SK-N-SH (cell line): ENCODE data around the gene LHX4. TPM values are rescaled to one million over a fixed set of nuclear protein-coding genes. Genes with fewer than 3 reads are reported as not detected.

Source experiments
- CTCF ChIA-PET: fragments of 300-600, 350-600 bp; formaldehyde crosslinking; extraction: SDS; loops from one replicate; lab custom pipeline; 2021; lab: Yijun Ruan, JAX
- POLR2A ChIA-PET: fragments of 350-600 bp; sonication (Branson Sonifier 250); formaldehyde crosslinking; extraction: SDS; loops from one replicate; lab custom pipeline; 2020; ENCODE audit warnings: antibody characterized with exemption, inconsistent platforms; lab: Yijun Ruan, JAX
- DNase-seq: peaks from one replicate; pipeline ENCODE4 v3.0.0; 2012
- H2AFZ ChIP-seq: fragments of 200-600 bp; sonication (generic); 2 replicates; pipeline ENCODE4 v1.8.1; 2016; ENCODE audit warnings: antibody characterized with exemption, mild to moderate bottlenecking, low read depth
- H3F3A ChIP-seq: fragments of 200-600 bp; sonication (generic); replicated peaks from 2 replicates; pipeline ENCODE3; 2016; ENCODE audit warnings: antibody characterized with exemption, mild to moderate bottlenecking; ENCODE audit not compliant: insufficient read depth
- H3K27ac ChIP-seq, 2 experiments: fragments of 200-500 bp in 1 of 2; fragments of 200-600 bp in 1 of 2; sonication (Bioruptor generic) in 1 of 2; sonication (generic), shearing (Covaris generic) in 1 of 2; 2 replicates each; pipeline versions ENCODE4 v1.5.1 to v1.6.1; 2014 to 2016; ENCODE audit warnings: low read depth in 2 of 2, inconsistent platforms in 1 of 2, low read length in 1 of 2, mild to moderate bottlenecking in 1 of 2, mixed read lengths in 1 of 2
- H3K27me3 ChIP-seq: fragments of 200-600 bp; sonication (generic), shearing (Covaris generic); 2 replicates; pipeline ENCODE4 v1.6.1; 2016; ENCODE audit warnings: mixed run types; ENCODE audit not compliant: insufficient read depth
- H3K36me3 ChIP-seq, 2 experiments: fragments of 200-500 bp in 1 of 2; fragments of 200-600 bp in 1 of 2; sonication (Bioruptor generic) in 1 of 2; sonication (generic) in 1 of 2; replicated peaks in 1 of 2; 2 replicates each; pipeline versions ENCODE3 to v1.5.1; 2014 to 2016; ENCODE audit warnings: low read length in 1 of 2, mild to moderate bottlenecking in 1 of 2; ENCODE audit not compliant: insufficient read depth in 2 of 2, control insufficient read depth in 1 of 2
- H3K4me1 ChIP-seq, 2 experiments: fragments of 200-500 bp in 1 of 2; fragments of 200-600 bp in 1 of 2; sonication (Bioruptor generic) in 1 of 2; sonication (generic), shearing (Covaris generic) in 1 of 2; 2 replicates each; pipeline versions ENCODE4 v1.5.1 to v1.6.1; 2014 to 2016; ENCODE audit warnings: low read depth in 1 of 2, low read length in 1 of 2, mixed run types in 1 of 2; ENCODE audit not compliant: insufficient read depth in 2 of 2, control insufficient read depth in 1 of 2
- H3K4me2 ChIP-seq: fragments of 200-600 bp; sonication (generic), shearing (Covaris generic); 2 replicates; pipeline ENCODE4 v1.6.1; 2017; ENCODE audit warnings: mixed run types
- H3K4me3 ChIP-seq, 2 experiments: fragments of 200-500 bp in 1 of 2; fragments of 200-600 bp in 1 of 2; sonication (Bioruptor generic) in 1 of 2; sonication (generic), shearing (Covaris generic) in 1 of 2; 2 replicates each; pipeline versions ENCODE4 v1.5.1 to v1.8.1; 2014 to 2016; ENCODE audit warnings: low read depth in 2 of 2, inconsistent platforms in 1 of 2, low read length in 1 of 2, mild to moderate bottlenecking in 1 of 2, mixed read lengths in 1 of 2, moderate library complexity in 1 of 2
- H3K79me2 ChIP-seq: fragments of 200-600 bp; sonication (generic); 2 replicates; pipeline ENCODE4 v1.8.1; 2017; ENCODE audit warnings: mild to moderate bottlenecking; ENCODE audit not compliant: insufficient read depth
- H3K9ac ChIP-seq: fragments of 200-600 bp; sonication (generic); 2 replicates; pipeline ENCODE4 v1.6.1; 2017; ENCODE audit warnings: mixed run types
- H3K9me2 ChIP-seq: fragments of 200-600 bp; sonication (generic); 2 replicates; pipeline ENCODE4 v1.6.1; 2017; ENCODE audit warnings: mixed run types
- H3K9me3 ChIP-seq: fragments of 200-600 bp; sonication (generic); 2 replicates; pipeline ENCODE4 v1.6.1; 2017; ENCODE audit warnings: mixed run types, mild to moderate bottlenecking, moderate library complexity
- H4K20me1 ChIP-seq: fragments of 200-600 bp; sonication (generic); 2 replicates; pipeline ENCODE4 v1.6.1; 2017; ENCODE audit warnings: mild to moderate bottlenecking, mixed run types; ENCODE audit not compliant: insufficient read depth
- CTCF ChIP-seq: fragments of 200-600 bp; sonication (generic); IDR thresholded peaks from 2 replicates; pipeline ENCODE4 v1.6.1; 2017; ENCODE audit warnings: antibody characterized with exemption, mild to moderate bottlenecking, moderate library complexity
- EP300 ChIP-seq, 2 experiments: IDR thresholded peaks; 2 replicates each; pipeline versions ENCODE4 v1.4.0 to v1.6.1; 2012; ENCODE audit warnings: borderline replicate concordance in 1 of 2, low read depth in 1 of 2, low read length in 1 of 2
- GATA2 ChIP-seq: sonication (generic); formaldehyde crosslinking; IDR thresholded peaks from 2 replicates; pipeline ENCODE4 v1.5.0; 2020; ENCODE audit warnings: mild to moderate bottlenecking, missing genetic modification reagents
- IRF3 ChIP-seq: fragments of 150-350 bp; IDR thresholded peaks from 2 replicates; pipeline ENCODE4 v1.6.1; 2016; ENCODE audit warnings: mild to moderate bottlenecking, low read depth, low read length
- MAX ChIP-seq: IDR thresholded peaks from 2 replicates; pipeline ENCODE4 v1.4.0; 2012; ENCODE audit warnings: low read depth
- NFIC ChIP-seq: IDR thresholded peaks from 2 replicates; pipeline ENCODE4 v1.4.0; 2012; ENCODE audit warnings: borderline replicate concordance
- RAD21 ChIP-seq: IDR thresholded peaks from 2 replicates; pipeline ENCODE4 v1.6.1; 2012; ENCODE audit warnings: mild to moderate bottlenecking, low read length
- REST ChIP-seq: IDR thresholded peaks from 2 replicates; pipeline ENCODE4 v1.6.1; 2012; ENCODE audit warnings: mild to moderate bottlenecking, low read depth, low read length, moderate library complexity
- RFX5 ChIP-seq: IDR thresholded peaks from 2 replicates; pipeline ENCODE4 v1.6.1; 2012; ENCODE audit warnings: mild to moderate bottlenecking, improper control_type of control experiment, low read length
- USF1 ChIP-seq: IDR thresholded peaks from 2 replicates; pipeline ENCODE4 v1.4.0; 2012; ENCODE audit warnings: low read depth, borderline replicate concordance
- WGBS: methylation state at CpG from one replicate; pipeline ENCODE4 v1.1.6; 2017; ENCODE audit warnings: low lambda C conversion rate; 5-methylcytosine and 5-hydroxymethylcytosine counted together
- polyA plus RNA-seq, 3 experiments: library from polyadenylated mRNA; depleted of rRNA; stranded (reverse); fragments of >200 nt; gene quantifications; 2 replicates each; pipeline ENCODE4 v1.2.3, GENCODE V29; 2012

LHX4 gene
- polyA plus RNA-seq, 1 of the 3 experiments (the other 2 are of a cell fraction): not detected

GRCh38 chr1:180295999-180296398 lies 65.9 kb downstream of the LHX4 start:
- Histone ChIP-seq H3K4me3 (no peak overlapping the region), H3K4me2 (no peak overlapping the region), H3K27ac (no peak overlapping the region), H4K20me1 (0 out of 2 replicates have a peak, but pooled peaks cover 4% of the 10 kb centered on the region), H3K9me2 (no peaks in the 10 kb centered on the region), H3K79me2 (no peaks in the 10 kb centered on the region), H3K27me3 (no peaks in the 10 kb centered on the region), H3K9me3 (no peaks in the 10 kb centered on the region), H3K9ac (no peak overlapping the region), H3K4me1 (no peaks in the 10 kb centered on the region), H3F3A (peaks cover 4% of the 10 kb centered on the region), H3K36me3 (peaks cover 0 to 5% of the 10 kb centered on the region in 2 experiments), H2AFZ (no peak overlapping the region)
- CTCF ChIA-PET: interaction anchor here (1.0 kb wide), 1 partner anchor 108 kb away, joined by 3 read pairs; no protein-coding TSS in a partner anchor
- POLR2A ChIA-PET: no interaction called here
- TF ChIP-seq GATA2 (CRISPR knock-in tag) (no peak), MAX (no peak), EP300 (IDR thresholded peaks at IDR 0.05; ENCODE audit: borderline replicate concordance in 1 of 2, low read depth in 1 of 2, low read length in 1 of 2) (no peak), IRF3 (no peak), USF1 (no peak), RAD21 (no peak), REST (no peak), RFX5 (no peak), CTCF (no peak), NFIC (no peak)
- WGBS: 100% methylated on average over 1 of the region's 1 CpG
- no peak for DNase-seq
